ENCODE results near the gene PNMA1.
A peak's percentile ranks its signal among the peaks of the same experiment; 100 is the strongest.

- TF ChIP-seq CTCF (IDR thresholded peaks at IDR 0.05) (peak in 4 of 6 experiments; percentile 10 to 46 (median 34)), POLR2A (IDR thresholded peaks at IDR 0.05) (no peak)
Measured at GRCh38 chr14:73752297-73752992, 38.3 kb upstream of the PNMA1 start.

Data from Peyer's patch (tissue), 4 donors.